GM19023 (cell line): ENCODE data around the gene ATG5.

Experiments
- ATAC-seq: cut with Tn5 transposase; IDR thresholded peaks from one replicate; pipeline ENCODE4 v1.9.1; 2021; ENCODE audit warnings: mild to moderate bottlenecking, moderate library complexity; ENCODE audit not compliant: unreplicated experiment

Gene ATG5

GRCh38 chr6:106184629-106185028 is 140.9 kb downstream of the ATG5 start:
- no peak for ATAC-seq

GRCh38 chr6:106183430-106183829 is 142.1 kb downstream of the ATG5 start:
- no peak for ATAC-seq

- ATAC-seq = peak; percentile 85
These were observed 143.1 kb downstream of the ATG5 start for GRCh38 chr6:106182455-106182854.

- ATAC-seq = peak; percentile 44
These were observed 143.7 kb downstream of the ATG5 start for GRCh38 chr6:106181664-106182418.

GRCh38 chr6:106180208-106180607 is 145.4 kb downstream of the ATG5 start:
- no peak for ATAC-seq

- no peak for ATAC-seq
These were observed 146.7 kb downstream of the ATG5 start for GRCh38 chr6:106178900-106179299.

GRCh38 chr6:106177786-106178185 is 147.8 kb downstream of the ATG5 start:
- no peak for ATAC-seq

- ATAC-seq = no peak
These were observed 152.3 kb downstream of the ATG5 start for GRCh38 chr6:106173124-106173879.

- no peak for ATAC-seq
These were observed 155.3 kb downstream of the ATG5 start for GRCh38 chr6:106170030-106170791.

- no peak for ATAC-seq
These were observed 156.0 kb downstream of the ATG5 start for GRCh38 chr6:106169517-106169916.

GRCh38 chr6:106168097-106168888 is 157.3 kb downstream of the ATG5 start:
- no peak for ATAC-seq

GRCh38 chr6:106167096-106167814 is 158.3 kb downstream of the ATG5 start:
- peak; percentile 40 for ATAC-seq

- ATAC-seq = no peak
These were observed 159.6 kb downstream of the ATG5 start for GRCh38 chr6:106165885-106166485.

GRCh38 chr6:106163966-106164877 is 161.3 kb downstream of the ATG5 start:
- ATAC-seq = peak; percentile 58

GRCh38 chr6:106163446-106163965 is 162.1 kb downstream of the ATG5 start:
- peak; percentile 12 for ATAC-seq

GRCh38 chr6:106162921-106163320 is 162.6 kb downstream of the ATG5 start:
- ATAC-seq = no peak

GRCh38 chr6:106161893-106162292 is 163.7 kb downstream of the ATG5 start:
- ATAC-seq = no peak

- no peak for ATAC-seq
These were observed 164.2 kb downstream of the ATG5 start for GRCh38 chr6:106161311-106161874.
